Measurements from ENCODE around the gene ATP5MC2. TPM values are rescaled to one million over a fixed set of nuclear protein-coding genes. Genes with fewer than 3 reads are reported as not detected.
A peak's percentile ranks its signal among the peaks of the same experiment; 100 is the strongest.
"Not testable (repeated sequence)": the region's sequence is repeated elsewhere in the genome, so short reads cannot be mapped to it uniquely, and the experiment has no call there.

The ATP5MC2 gene
- total and polyA plus RNA-seq, 8 donors: 247 to 653 (median 602) TPM

DNA sequence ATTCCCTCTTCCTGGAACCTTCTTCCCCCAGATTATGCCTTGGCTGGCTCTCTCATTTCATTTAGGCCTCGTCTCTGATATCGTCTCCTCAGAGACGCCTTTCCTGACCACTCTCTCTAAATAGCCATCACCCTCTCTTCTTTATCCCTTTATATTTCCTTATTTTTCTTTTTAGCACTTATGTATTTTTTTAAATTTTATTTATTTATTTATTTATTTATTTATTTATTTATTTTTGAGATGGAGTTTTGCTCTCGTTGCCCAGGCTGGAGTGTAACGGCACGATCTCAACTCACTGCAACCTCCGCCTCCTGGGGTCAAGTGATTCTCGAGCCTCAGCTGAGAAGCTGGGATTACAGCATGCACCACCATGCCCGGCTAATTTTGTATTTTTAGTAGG lies 8.1 kb upstream of the ATP5MC2 start:
- Histone ChIP-seq H3K27me3 (no peaks in the 10 kb centered on the region), H3K27ac (no peak overlapping the region), H3K36me3 (no peaks in the 10 kb centered on the region), H3K9me3 (no peaks in the 10 kb centered on the region), H3K4me3 (no peak overlapping the region), H3K4me1 (no peaks in the 10 kb centered on the region)
- no peak for ATAC-seq
- TF ChIP-seq, protein P1, sequence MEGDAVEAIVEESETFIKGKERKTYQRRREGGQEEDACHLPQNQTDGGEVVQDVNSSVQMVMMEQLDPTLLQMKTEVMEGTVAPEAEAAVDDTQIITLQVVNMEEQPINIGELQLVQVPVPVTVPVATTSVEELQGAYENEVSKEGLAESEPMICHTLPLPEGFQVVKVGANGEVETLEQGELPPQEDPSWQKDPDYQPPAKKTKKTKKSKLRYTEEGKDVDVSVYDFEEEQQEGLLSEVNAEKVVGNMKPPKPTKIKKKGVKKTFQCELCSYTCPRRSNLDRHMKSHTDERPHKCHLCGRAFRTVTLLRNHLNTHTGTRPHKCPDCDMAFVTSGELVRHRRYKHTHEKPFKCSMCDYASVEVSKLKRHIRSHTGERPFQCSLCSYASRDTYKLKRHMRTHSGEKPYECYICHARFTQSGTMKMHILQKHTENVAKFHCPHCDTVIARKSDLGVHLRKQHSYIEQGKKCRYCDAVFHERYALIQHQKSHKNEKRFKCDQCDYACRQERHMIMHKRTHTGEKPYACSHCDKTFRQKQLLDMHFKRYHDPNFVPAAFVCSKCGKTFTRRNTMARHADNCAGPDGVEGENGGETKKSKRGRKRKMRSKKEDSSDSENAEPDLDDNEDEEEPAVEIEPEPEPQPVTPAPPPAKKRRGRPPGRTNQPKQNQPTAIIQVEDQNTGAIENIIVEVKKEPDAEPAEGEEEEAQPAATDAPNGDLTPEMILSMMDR (IDR thresholded peaks at IDR 0.05): no peak
- DNase-seq: no peak
- intact Hi-C loops (cut with DNase I): no loop called here

DNA sequence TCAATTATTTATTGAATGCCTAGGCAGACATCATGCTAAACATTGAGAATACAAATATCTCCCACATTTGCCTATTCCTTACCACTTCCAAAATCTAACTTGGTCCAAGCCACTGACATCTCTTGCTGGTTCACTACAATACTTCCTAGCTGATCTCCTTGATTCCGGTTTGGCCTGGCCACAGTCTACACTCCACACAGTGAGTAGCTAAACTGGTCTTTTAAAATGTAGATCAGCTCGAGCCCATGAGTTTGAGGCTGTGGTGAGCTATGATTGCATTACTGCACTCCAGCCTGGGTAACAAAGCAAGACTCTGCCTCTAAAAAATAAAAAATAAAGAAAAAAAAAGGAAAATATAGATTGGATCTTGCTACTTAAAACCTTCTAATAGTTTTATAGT lies 7.6 kb upstream of the ATP5MC2 start:
- Histone ChIP-seq H3K27me3 (peaks cover 0 to 4% of the 10 kb centered on the region in 2 donors), H3K27ac (no peak overlapping the region), H3K9me3 (no peaks in the 10 kb centered on the region), H3K4me3 (no peak overlapping the region), H3K36me3 (no peaks in the 10 kb centered on the region), H3K4me1 (no peaks in the 10 kb centered on the region)
- intact Hi-C loops (cut with DNase I): no loop called here
- ATAC-seq (no peak), DNase-seq (no peak)
- TF ChIP-seq, protein P1 (IDR thresholded peaks at IDR 0.05): no peak

DNA sequence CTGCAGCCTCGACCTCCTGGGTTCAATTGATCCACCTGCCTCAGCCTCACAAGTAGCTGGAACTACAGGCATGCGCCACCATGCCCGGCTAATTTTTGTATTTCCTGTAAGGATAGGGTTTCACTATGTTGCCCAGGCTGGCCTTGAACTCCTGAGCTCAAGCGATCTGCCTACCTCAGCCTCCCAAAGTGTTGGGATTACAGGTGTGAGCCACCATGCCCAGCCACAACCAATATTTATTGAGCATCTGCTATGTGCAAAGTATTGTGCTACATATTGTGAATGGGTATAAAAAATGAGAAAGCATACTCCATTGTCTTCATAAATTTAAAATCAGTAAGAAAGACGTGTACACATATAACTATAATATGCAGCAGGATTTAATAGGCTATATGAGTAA lies 4.2 kb upstream of the ATP5MC2 start:
- Histone ChIP-seq H3K27me3 (peaks cover 0 to 19% of the 10 kb centered on the region in 2 donors), H3K4me1 (peaks cover 8 to 20% of the 10 kb centered on the region in 2 donors)
- ATAC-seq; intact Hi-C loops (cut with DNase I); H3K9me3 ChIP-seq; H3K4me3 ChIP-seq; H3K27ac ChIP-seq; DNase-seq; H3K36me3 ChIP-seq: not testable (repeated sequence)

DNA sequence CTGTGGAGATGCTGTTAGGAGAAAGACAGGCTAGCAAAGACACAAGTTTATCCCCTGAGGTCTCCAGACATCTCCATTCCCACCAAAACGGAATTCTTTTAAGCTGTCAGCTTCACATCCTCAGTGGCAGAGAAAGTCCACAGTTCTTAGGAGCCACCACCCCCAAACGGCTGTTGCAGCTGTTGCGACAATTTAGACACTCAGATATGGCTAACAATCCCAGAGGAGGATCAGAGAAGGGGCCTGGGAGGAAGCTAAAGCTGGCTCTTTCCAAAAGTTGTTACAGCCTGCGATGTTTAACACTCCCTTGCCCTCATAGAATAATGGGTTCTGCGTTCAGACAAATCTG lies 1.9 kb upstream of the ATP5MC2 start:
- Histone ChIP-seq H3K36me3 (peaks cover 0 to 11% of the 10 kb centered on the region in 2 donors), H3K4me1 (peaks cover 14 to 36% of the 10 kb centered on the region in 2 donors), H3K9me3 (no peaks in the 10 kb centered on the region), H3K27ac (peak overlapping the region; percentile 89 to 93), H3K27me3 (peaks cover 0 to 19% of the 10 kb centered on the region in 2 donors), H3K4me3 (peak overlapping the region in 1 of 2 donors; percentile 74)
- intact Hi-C loops (cut with DNase I): loop anchor here in 1 of 2 donors (5.0 kb wide), 1 partner anchor 135 kb away; no protein-coding TSS in a partner anchor
- TF ChIP-seq, protein P1 (IDR thresholded peaks at IDR 0.05): no peak
- DNase-seq: no peak
- no peak for ATAC-seq

DNA sequence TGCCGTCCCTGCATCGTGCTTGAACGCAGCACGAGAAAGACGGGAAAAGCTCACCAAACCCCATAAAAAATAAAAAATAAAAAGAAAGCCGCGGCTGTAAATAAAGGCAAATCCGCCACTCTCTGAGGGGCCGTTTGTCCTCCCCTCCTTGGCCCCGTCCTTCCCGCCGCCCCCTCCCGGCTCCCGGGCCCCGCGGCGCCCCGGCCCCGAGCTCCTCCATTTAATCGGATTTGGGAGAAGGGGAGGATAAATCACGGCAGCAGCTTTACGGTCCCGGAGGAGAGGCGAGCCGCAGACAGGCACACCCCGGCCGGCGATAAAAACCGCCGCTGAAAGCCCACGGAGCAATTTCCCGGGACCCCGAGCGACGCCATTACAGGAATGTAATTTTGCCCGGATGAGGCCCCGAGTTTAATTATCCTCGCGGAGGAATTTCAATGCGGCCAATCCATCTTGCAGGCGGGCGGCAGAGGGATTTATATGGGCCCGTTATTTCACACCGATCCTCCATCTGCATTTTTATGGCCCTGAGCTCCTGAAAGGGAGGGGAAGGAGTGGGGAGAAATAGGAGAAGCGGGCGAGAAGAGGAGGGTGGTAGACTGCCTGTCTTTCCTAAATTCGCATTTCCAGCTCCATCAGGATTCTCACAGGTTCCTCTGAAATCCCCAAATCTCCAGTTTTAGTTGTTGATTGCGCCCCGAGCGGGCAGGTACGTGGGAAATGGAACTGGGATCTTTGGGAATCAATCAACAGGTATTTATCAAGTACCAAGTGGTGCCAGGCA lies 1.3 kb upstream of the ATP5MC2 start:
- peak overlapping the region; percentile 89 to 93 for H3K27ac ChIP-seq
- intact Hi-C loops (cut with DNase I): loop anchor here in 1 of 2 donors (5.0 kb wide), 1 partner anchor 135 kb away; no protein-coding TSS in a partner anchor
- peak overlapping the region; percentile 21 to 74 for H3K4me3 ChIP-seq
- H3K4me1 ChIP-seq: peaks cover 14 to 40% of the 10 kb centered on the region in 2 donors
- H3K36me3 ChIP-seq: peaks cover 0 to 17% of the 10 kb centered on the region in 2 donors
- peaks cover 0 to 19% of the 10 kb centered on the region in 2 donors for H3K27me3 ChIP-seq
- no peaks in the 10 kb centered on the region for H3K9me3 ChIP-seq
- peak; percentile 0 for ATAC-seq
- TF ChIP-seq, protein P1 (IDR thresholded peaks at IDR 0.05): no peak
- DNase-seq: peak in 1 of 4 donors; percentile 82

Measured in left lung (tissue), 10 donors.